ENCODE measurements around the gene ASMT.
"Not testable (repeated sequence)": the region's sequence is repeated elsewhere in the genome, so short reads cannot be mapped to it uniquely, and the experiment has no call there.

The ASMT gene

GRCh38 chrX:1652011-1652811, 37.4 kb downstream of the ASMT start:
- not testable (repeated sequence) for DNase-seq (ENCODE audit: low read depth)

GRCh38 chrX:1656379-1656778, 41.5 kb downstream of the ASMT start:
- DNase-seq (ENCODE audit: low read depth) = no peak

DNA sequence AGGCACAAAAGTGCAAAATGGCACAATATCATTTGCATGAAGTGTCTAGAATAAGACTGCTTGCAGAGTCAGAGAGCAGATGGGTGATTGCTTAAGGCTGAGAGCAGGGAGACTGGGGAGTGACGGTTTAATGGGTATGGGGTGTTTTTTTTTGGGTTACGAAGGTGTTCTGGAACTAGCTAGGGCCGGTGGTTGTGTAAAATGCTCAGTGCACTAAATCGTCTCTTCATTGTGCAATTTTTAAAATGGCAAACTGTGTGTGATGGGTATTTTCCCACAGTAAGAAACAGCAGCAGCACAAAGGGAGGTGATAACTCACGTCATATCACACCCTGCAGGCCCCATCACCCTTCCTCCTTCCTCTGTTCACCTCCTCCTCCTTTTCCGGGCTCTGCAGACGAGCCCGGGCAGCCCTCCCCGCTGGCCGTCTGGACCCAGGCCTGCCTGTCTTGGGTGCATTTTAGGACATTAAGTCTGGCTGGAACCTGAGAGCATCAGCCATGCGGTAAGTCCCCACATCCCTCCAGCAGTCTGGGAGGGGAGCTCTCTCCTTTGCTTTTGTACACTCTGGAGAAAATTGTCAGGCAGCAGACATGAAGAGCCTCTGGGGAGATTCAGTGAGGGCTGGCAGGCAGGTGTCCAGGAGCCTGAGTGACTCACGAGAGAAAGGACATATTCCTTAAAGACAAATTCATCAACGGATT, 42.7 kb downstream of the ASMT start:
- peak; percentile 18 for DNase-seq (ENCODE audit: low read depth)

DNA sequence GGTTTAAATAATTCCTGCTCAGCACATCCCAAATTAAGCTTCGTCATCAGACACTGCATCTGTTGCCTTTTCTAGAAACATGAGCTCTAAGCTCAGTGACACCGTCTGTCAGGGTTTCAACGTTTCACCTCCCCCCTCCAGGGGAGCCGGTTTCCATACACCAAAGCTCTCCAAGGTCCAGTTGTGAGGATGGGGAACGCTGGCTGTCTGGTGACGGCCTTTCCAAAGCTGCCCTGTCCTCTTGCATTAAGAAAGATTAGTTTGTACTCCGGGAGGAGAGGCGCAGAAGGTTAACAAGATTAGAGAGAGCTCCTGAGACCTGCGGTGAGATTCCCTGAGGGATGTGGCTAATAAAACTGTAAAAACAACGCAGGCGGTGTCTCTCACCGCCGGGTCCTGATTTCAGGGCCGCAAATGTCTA, 43.2 kb downstream of the ASMT start:
- DNase-seq (ENCODE audit: low read depth) = no peak

GRCh38 chrX:1659664-1660461, 45.0 kb downstream of the ASMT start:
- DNase-seq (ENCODE audit: low read depth) = no peak

DNA sequence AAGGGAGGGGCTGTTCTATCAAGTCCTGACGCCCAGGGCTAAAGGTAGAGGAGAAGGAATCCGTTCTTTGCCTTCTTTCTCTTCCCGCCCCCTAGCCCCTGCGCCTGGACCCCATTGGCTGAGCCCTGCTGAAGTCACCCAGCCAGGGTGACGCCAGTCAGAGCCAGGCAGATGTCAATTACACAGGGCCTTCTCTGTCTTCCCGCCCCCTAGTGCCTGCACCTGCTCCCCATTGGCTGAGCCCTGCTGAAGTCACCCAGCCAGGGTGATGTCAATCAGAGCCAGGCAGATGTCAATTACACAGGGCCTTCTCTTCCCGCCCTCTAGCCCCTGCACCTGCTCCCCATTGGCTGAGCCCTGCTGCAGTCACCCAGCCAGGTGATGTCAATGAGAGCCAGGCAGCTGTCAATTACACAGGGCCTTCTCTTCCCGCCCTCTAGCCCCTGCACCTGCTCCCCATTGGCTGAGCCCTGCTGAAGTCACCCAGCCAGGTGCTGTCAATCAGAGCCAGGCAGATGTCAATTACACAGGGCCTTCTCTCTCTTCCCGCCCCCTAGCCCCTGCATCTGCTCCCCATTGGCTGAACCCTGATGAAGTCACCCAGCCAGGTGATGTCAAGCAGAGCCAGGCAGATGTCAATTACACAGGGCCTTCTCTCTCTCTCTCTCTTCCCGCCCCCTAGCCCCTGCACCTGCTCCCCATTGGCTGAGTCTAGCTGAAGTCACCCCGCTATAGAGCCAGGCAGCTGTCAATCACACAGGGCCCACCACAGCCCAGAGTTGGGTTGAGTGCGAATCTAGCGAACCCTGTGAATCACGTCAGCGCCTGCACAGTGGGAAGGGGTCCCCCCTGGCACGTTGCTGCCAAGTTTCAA, 46.4 kb downstream of the ASMT start:
- DNase-seq (ENCODE audit: low read depth) = peak; percentile 37

- no peak for DNase-seq (ENCODE audit: low read depth)
Observed at GRCh38 chrX:1661922-1662221, 47.0 kb downstream of the ASMT start.

DNA sequence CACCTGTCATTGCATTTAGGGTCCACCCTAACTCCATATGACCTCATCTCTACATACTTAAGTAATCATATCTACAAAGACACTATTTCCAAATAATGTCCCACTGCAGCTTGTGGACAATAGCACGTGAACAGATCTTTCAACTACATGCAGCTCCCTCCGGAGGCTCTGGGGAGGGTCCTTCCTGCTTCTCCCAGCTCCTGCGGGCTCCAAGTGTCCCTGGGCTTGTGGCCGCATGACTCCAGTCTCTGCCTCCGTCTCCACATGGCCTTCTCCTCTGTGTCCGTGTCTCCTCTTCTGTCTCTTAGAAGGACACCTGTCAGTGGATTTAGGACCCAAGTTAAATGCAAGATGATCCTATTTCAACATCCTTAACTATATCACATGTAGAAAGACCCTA, 52.7 kb downstream of the ASMT start:
- DNase-seq (ENCODE audit: low read depth) = no peak

DNA sequence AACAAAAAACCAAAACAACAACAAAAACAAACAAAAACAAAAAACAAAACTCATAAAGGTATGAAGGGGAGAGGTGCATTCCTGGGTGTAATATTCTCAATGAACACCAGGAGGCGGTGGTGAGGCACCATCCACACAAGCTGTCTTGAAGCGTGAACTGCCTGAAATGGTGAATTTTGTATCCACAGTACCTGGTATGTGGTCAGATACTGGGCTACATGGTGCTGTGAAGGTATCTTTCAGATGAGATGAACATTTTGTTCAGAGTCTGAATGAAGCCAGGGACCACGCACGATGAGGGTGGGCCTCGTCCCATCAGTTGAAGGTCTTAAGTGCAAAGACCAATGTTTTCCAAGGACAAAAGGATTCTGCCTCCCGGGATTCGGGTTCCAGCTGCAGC, 58.5 kb downstream of the ASMT start:
- DNase-seq (ENCODE audit: low read depth) = no peak

GRCh38 chrX:1676866-1677265, 62.0 kb downstream of the ASMT start:
- DNase-seq (ENCODE audit: low read depth) = no peak

DNA sequence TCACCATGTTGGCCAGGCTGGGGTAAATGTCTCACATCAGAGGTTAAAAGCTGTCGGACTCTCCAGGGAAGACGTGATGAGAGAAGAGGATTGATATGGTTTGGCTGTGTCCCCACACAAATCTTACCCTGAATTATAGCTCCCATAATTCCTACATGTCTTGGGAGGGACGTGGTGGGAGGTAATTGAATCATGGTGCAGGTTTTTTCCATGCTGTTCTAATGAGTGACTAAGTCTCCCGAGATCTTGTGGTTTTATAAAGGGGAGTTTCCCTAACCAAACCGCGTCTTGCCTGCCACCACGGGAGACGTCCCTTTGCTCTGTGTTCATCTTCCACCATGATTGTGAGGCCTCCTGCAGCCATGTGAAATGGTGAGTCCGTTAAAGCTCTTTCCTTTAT, 64.4 kb downstream of the ASMT start:
- no peak for DNase-seq (ENCODE audit: low read depth)

GRCh38 chrX:1681439-1681838, 66.6 kb downstream of the ASMT start:
- no peak for DNase-seq (ENCODE audit: low read depth)

DNA sequence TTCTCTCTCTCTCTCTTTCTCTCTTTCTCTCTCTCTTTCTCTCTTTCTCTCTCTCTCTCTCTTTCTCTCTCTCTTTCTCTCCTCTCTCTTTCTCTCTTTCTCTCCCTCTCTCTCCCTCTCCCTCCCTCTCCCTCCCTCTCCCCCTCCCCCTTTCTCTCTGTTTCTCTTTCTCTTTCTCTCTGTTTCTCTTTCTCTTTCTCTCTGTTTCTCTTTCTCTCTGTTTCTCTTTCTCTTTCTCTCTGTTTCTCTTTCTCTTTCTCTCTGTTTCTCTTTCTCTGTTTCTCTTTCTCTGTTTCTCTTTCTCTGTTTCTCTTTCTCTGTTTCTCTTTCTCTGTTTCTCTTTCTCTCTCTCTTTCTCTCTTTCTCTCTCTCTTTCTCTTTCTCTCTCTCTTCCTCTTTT, 67.0 kb downstream of the ASMT start:
- DNase-seq (ENCODE audit: low read depth) = not testable (repeated sequence)

GRCh38 chrX:1682501-1682900, 67.6 kb downstream of the ASMT start:
- not testable (repeated sequence) for DNase-seq (ENCODE audit: low read depth)

GRCh38 chrX:1684883-1685282, 70.0 kb downstream of the ASMT start:
- not testable (repeated sequence) for DNase-seq (ENCODE audit: low read depth)

DNA sequence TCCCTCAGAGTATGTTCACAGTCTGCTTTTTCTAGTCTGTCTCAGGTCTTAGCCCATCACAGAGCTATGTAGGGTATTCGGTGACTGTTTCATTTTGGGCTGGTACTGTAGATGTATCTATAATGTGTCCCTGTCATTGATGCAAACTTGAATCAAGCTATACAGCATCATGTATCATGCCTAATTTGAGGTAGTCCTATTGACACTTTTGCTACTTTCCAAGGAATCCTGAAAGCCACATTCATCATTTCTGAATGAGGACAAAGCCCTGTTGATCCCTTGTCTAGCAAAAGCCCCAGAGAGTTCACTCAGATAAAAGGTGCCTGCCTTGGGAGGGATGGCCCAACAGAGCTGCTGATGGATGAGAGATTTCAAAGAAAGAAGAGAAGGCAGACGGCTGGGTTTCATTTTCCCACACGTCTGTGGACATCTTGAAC, 70.6 kb downstream of the ASMT start:
- DNase-seq (ENCODE audit: low read depth) = not testable (repeated sequence)

GRCh38 chrX:1686642-1687041, 71.8 kb downstream of the ASMT start:
- DNase-seq (ENCODE audit: low read depth) = no peak
